ENCODE results near the gene RAPGEF2. TPM values are rescaled to one million over a fixed set of nuclear protein-coding genes. Genes with fewer than 3 reads are reported as not detected.

The RAPGEF2 gene
- total RNA-seq, 1 donor from 2014 or later: 38.9 TPM

DNA sequence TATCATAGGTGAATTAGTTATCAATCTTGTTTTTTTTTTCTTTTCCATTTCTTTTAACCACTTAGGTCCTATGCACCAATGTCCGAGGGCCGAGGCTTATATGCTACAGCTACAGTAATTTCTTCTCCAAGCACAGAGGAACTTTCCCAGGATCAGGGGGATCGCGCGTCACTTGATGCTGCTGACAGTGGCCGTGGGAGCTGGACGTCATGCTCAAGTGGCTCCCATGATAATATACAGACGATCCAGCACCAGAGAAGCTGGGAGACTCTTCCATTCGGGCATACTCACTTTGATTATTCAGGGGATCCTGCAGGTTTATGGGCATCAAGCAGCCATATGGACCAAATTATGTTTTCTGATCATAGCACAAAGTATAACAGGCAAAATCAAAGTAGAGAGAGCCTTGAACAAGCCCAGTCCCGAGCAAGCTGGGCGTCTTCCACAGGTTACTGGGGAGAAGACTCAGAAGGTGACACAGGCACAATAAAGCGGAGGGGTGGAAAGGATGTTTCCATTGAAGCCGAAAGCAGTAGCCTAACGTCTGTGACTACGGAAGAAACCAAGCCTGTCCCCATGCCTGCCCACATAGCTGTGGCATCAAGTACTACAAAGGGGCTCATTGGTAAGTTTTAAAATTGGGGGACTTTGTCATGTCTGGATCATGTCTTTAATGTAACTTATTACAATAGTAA, 250.7 kb downstream of the RAPGEF2 start:
- no peak overlapping the region for H3K4me3 ChIP-seq (ENCODE audit: low read depth, low read length)
- TF ChIP-seq, protein P1, sequence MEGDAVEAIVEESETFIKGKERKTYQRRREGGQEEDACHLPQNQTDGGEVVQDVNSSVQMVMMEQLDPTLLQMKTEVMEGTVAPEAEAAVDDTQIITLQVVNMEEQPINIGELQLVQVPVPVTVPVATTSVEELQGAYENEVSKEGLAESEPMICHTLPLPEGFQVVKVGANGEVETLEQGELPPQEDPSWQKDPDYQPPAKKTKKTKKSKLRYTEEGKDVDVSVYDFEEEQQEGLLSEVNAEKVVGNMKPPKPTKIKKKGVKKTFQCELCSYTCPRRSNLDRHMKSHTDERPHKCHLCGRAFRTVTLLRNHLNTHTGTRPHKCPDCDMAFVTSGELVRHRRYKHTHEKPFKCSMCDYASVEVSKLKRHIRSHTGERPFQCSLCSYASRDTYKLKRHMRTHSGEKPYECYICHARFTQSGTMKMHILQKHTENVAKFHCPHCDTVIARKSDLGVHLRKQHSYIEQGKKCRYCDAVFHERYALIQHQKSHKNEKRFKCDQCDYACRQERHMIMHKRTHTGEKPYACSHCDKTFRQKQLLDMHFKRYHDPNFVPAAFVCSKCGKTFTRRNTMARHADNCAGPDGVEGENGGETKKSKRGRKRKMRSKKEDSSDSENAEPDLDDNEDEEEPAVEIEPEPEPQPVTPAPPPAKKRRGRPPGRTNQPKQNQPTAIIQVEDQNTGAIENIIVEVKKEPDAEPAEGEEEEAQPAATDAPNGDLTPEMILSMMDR (conservative IDR thresholded peaks at IDR 0.05; ENCODE audit: low read depth, low read length): no peak

DNA sequence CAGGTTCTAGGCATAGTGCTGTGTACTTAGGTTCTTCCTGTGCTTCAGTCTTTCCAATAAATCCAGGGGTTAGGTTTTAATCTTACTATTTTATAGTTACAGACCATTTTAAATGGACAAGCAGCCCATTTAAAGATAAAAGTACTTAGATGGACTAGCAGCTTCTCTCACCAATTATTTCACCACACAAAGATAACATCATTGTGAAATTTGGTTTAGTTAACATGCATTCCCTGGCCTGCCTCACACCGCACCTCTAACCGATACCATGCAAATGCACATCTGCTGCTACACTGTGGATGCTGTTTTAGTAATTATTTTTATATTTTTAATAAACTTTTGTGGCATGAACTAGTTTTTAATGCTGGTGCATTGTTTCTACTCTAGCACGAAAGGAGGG, 252.6 kb downstream of the RAPGEF2 start:
- no peak overlapping the region for H3K4me3 ChIP-seq (ENCODE audit: low read depth, low read length)
- DNase-seq (ENCODE audit: low read depth): no peak
- TF ChIP-seq, protein P1 (conservative IDR thresholded peaks at IDR 0.05; ENCODE audit: low read depth, low read length): no peak

More for the DNA sequence above, 250.7 kb downstream of the RAPGEF2 start:
- no peak for DNase-seq (ENCODE audit: low read depth)

DNA sequence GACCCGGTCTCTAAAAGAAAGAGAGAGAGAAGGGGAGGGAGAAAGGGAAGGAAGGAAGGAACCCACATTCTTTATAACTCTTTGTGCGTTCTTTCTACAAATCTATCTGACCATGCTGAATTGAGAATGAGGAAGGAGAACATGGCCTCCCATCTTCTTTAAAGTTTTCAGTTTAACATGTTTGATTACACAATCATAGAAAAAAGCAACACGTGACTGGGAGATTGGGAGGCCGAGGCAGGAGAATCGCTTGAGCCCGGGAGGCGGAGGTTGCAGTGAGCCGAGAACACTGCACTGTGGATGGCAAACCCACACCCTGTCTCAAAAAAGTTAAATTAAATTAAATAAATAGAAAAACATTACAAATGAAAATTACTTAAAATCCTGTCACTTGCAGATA, 254.5 kb downstream of the RAPGEF2 start:
- no peak for DNase-seq (ENCODE audit: low read depth)
- TF ChIP-seq, protein P1 (conservative IDR thresholded peaks at IDR 0.05; ENCODE audit: low read depth, low read length): no peak
- H3K4me3 ChIP-seq (ENCODE audit: low read depth, low read length): no peak overlapping the region

DNA sequence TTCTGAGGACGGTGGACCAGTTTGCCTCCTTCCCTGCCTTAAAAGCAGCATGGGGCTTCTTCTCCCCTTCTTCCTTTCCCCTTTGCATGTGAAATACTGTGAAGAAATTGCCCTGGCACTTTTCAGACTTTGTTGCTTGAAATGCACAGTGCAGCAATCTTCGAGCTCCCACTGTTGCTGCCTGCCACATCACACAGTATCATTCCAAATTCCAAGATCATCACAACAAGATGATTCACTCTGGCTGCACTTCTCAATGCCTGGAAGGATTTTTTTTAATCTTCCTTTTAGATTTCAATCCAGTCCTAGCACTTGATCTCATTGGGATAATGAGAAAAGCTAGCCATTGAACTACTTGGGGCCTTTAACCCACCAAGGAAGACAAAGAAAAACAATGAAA, 255.3 kb downstream of the RAPGEF2 start:
- no peak for DNase-seq (ENCODE audit: low read depth)
- no peak overlapping the region for H3K4me3 ChIP-seq (ENCODE audit: low read depth, low read length)
- TF ChIP-seq, protein P1 (conservative IDR thresholded peaks at IDR 0.05; ENCODE audit: low read depth, low read length): no peak

DNA sequence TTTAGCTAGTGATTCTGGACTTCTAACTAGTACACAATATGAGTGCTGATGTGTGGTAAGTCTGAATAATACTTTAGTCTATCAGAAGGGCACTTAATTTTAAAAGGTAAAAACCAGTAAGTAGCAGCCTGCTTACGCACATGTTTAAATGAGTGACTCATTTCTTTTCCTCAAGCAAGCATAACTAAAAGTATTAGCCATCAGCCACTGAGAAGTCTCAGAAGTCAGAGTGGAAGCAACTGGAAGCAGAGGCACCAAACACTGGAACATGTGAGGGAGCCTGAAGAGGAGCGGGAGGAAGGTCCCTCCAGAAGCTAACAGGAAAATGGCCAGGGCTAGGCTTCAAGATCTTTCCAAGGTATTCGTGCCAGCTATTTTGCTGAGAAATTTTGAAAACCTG, 257.7 kb downstream of the RAPGEF2 start:
- no peak overlapping the region for H3K4me3 ChIP-seq (ENCODE audit: low read depth, low read length)
- DNase-seq (ENCODE audit: low read depth): peak; percentile 46
- TF ChIP-seq, protein P1 (conservative IDR thresholded peaks at IDR 0.05; ENCODE audit: low read depth, low read length): no peak

DNA sequence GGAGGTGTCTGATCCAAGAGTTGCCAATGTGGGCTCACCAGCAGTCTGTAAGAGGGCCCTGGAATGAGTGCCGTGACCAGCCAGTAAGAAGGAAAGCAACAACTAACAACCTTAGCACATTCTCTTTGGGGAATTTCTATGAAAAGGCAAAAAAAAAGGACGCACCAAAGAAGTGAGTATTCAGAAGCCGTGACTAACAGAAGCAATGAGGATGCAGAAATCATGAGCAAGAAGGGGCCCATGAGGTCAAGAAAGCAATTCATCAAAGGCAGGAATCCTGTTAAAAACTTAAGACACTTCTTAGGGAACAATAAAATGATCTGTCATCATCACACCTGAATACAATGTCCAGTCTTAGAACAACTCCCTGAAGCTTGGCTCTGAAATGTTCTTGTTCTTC, 260.5 kb downstream of the RAPGEF2 start:
- TF ChIP-seq, protein P1 (conservative IDR thresholded peaks at IDR 0.05; ENCODE audit: low read depth, low read length): no peak
- DNase-seq (ENCODE audit: low read depth): no peak
- no peak overlapping the region for H3K4me3 ChIP-seq (ENCODE audit: low read depth, low read length)

Measured in epithelial cell of proximal tubule (primary cell).